DMS 273 (cell line): ENCODE results near the gene COIL.
"Not testable (repeated sequence)": the region's sequence is repeated elsewhere in the genome, so short reads cannot be mapped to it uniquely, and the experiment has no call there.

Experiments
- DNase-seq: peaks from one replicate; lab custom pipeline; 2025; ENCODE audit not compliant: unreplicated experiment; lab: John Stamatoyannopoulos, UW

Gene COIL, protein sequence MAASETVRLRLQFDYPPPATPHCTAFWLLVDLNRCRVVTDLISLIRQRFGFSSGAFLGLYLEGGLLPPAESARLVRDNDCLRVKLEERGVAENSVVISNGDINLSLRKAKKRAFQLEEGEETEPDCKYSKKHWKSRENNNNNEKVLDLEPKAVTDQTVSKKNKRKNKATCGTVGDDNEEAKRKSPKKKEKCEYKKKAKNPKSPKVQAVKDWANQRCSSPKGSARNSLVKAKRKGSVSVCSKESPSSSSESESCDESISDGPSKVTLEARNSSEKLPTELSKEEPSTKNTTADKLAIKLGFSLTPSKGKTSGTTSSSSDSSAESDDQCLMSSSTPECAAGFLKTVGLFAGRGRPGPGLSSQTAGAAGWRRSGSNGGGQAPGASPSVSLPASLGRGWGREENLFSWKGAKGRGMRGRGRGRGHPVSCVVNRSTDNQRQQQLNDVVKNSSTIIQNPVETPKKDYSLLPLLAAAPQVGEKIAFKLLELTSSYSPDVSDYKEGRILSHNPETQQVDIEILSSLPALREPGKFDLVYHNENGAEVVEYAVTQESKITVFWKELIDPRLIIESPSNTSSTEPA

DNA sequence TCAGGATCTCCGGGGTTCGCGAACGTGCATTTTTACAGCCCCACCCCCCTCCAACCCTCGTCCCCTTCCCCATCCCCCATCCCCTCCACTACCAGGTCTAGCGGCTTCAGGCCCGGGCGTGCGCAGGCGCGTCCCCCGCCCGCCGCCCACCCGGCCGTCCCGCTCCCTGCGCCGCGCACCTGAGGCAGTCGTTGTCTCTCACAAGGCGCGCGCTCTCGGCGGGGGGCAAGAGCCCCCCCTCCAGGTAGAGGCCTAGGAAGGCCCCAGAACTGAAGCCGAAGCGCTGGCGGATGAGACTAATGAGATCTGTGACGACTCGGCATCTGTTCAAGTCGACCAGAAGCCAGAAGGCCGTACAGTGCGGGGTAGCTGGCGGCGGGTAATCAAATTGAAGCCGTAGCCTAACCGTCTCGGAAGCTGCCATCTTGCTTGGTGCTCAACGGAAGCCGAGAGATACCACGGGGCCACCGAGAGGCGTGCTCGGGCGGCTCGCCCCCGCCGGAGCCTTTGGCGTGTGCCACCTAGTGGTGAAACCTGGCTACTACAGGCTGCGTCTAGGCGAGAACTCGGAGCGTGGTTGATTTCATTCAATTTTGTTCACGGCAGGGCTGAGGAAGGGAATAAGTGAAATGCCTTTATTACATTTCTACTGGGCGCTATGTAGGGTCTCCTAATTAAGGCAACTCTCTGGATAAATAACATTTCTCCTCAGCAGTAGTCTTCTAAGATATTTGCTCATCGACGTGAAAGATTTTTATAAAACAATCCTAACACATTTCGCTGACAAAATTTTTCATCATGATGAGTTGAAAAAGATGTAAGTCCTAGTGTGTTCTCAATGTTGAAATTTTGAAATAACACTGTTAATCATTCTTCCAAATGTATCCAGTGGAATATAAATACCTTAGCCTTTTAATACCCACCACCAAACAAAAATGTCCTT is at the start of gene COIL:
COIL (minus strand) TSS at position 455 of the 943 bp plus-strand sequence; CDS start at position 424, 31 bp downstream.
- peak; percentile 98 for DNase-seq

DNA sequence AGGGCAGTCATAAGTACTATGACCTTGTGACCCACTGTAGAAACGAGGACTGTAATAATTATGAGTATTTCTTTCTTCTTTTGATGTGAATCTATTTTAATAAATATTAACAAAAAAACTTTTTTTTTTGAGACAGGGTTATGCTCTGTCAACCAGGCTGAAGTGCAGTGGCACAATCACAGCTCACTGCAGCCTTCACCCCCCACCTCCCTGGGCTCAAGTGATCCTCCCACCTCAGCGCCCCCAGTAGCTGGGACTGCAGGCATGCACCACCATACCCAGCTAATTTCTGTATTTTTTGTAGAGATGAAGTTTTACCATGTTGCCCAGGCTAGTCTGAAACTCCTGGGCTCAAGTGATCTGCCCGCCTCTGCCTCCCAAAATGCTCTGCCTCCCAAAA is 49.6 kb upstream of the COIL start:
- DNase-seq = no peak

DNA sequence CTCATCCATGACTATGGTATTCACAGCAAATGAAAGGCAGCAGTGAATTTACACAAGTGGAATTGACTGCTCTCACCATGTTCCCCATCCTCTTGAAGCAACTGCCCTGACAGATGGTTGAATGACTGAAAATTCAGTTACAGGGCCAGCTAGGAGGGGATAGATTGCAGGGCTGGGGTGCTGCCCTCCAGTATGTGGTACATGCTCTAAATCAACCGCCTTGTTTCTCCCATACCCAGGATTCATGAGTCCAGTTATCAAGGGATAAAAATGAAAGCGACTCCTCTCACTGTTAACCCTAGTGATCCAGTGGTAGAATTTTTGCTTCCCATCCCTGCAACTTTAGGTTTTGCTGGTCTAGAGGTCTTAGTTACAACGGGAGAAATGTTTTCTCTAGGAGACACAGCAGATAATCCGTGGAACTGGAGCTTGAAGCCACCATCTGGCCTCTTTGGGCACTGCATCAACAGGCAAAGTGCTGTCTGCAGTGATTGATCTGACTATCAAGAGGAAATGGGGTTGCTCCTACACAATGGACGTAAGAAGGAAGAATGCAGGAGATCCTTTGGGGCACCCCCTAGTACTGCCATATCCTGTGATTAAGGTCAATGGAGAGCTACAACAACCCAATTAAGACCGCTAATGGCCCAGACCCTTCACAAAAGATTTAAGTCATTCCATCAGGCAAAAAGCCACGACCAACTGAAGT is 49.0 kb upstream of the COIL start:
- peak; percentile 79 for DNase-seq

DNA sequence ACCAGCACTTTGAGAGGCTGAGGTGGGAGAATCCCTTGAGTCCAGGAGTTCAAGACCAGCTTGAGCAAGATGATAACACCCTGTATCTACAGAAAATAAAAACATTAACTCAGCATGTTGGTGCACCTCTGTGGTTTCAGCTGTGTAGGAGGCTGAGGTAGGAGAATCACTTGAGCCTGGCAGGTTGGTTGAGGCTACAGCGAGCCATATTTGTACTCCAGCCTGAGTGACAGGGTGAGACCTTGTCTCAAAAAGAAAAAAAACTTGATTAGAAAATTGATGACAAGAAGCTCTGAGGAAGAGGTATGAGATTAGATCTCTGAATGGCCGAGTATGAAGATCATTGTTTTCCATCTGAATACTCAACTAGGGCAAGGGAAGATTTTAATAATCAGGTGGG is 48.1 kb upstream of the COIL start:
- no peak for DNase-seq

DNA sequence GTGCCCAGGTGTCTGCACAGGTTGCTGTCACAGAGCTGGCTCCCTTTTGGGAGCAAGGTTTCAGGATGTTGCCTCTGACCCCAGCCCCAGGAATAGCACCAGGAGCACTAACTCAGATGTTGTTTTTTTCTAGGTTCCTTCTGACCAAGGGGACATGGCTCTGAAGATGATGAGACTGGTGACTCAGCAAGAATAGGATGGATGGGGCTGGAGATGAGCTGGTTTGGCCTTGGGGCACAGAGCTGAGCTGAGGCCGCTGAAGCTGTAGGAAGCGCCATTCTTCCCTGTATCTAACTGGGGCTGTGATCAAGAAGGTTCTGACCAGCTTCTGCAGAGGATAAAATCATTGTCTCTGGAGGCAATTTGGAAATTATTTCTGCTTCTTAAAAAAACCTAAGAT is 45.2 kb upstream of the COIL start:
- DNase-seq = no peak

DNA sequence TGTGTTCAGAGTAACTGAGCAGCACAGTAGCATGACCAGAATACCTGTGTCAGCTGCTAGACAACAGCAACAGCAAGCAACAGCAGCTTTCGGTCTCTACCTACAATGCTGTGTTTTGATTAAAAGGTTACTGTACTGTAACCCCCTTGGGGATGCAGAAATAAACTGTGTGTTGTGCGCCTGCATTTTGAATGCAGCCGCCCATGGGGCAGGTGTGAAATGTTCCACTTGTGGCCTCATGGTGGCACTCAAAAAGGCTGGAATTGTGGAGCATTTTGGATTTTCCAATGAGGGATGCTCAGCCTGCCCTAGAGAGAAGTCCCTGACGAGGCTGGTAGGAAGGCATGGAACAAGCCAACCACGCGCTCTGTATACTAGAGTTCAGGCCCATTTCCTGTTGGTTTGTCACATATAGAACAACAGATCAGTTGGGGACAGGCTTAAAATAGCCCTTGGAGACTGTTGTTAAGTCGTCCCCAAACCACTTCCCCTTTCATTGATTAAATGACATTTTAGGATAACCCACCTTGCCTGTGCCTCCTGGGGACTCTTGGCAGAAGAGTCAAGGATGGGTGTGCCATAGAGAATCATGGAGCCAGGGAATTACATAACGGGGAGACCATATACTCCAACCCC is 44.2 kb upstream of the COIL start:
- DNase-seq = peak; percentile 31

DNA sequence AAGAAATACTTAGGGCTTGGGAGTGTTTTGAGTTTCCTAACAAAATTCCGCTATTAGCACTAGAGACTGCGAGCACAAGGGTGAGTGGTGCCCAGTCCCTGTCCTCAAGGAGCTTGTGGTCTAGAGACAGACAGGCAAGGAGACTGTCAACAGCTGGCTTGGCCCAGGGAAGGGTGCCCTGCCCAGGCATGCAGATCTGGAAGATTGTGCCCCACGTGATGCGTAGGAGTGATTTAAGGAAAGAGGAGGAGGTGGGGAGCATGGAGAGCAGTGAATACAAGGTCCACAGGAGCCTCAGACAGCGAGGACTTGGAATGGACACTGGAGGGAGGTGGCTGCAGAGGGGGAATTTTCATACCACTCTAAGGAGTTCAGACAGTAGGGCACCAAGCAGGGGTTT is 42.1 kb upstream of the COIL start:
- DNase-seq = peak; percentile 27

DNA sequence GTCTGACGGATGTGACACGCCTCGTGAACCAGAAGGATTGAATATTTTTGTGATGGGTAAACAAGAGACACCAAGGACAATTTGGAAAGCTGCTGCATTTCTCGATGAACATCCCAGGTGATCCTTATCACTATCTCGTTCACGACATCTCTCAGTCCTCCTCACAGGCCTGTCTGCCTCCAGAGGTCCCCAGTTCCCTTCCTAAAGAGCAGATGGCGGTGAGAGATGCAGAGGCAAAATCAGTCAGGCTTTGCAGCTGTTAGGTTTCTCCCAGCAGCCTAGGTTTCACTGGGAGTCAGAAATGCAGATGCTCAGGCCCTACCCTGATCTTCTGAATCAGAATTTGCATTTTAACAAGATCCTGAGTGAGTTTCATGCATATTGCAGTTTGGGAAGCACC is 40.7 kb upstream of the COIL start:
- peak; percentile 20 for DNase-seq

DNA sequence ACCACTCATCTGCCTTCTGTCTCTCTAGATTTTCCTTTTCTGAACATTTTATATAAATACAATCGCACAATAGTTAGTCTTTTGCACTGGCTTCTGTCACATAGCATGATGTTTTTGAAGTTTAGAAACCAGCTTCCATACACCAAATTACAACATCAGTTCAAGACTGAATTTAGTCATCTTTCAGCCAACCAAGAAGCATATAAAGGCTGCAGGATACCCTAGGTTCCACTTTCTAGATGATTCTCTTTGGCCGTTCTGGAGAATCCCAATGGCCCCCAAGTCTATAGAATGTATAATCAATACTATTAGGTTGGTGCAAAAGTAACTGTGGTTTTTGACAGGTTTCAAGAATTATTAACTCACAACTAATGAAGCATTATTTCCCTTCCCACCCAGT is 36.5 kb upstream of the COIL start:
- no peak for DNase-seq

DNA sequence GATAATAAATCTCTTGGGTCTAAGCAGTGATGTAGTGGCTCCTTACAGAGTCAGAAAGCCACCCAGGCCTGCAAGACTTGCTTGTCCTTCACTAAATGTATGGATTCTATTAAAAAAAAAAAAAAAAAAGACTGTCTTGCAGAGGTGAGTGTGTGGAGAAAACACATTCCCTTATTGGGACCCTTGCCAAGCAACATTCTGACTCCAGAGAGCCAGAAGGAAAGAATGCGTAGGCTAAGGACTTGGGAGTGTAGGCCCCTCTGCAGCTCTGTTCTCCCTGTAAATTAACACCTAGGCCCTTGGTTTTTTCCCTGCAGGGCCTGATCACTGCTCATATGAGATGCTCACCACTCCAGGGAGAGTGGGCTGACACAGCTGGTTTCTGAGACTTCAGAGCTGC is 34.9 kb upstream of the COIL start:
- no peak for DNase-seq

DNA sequence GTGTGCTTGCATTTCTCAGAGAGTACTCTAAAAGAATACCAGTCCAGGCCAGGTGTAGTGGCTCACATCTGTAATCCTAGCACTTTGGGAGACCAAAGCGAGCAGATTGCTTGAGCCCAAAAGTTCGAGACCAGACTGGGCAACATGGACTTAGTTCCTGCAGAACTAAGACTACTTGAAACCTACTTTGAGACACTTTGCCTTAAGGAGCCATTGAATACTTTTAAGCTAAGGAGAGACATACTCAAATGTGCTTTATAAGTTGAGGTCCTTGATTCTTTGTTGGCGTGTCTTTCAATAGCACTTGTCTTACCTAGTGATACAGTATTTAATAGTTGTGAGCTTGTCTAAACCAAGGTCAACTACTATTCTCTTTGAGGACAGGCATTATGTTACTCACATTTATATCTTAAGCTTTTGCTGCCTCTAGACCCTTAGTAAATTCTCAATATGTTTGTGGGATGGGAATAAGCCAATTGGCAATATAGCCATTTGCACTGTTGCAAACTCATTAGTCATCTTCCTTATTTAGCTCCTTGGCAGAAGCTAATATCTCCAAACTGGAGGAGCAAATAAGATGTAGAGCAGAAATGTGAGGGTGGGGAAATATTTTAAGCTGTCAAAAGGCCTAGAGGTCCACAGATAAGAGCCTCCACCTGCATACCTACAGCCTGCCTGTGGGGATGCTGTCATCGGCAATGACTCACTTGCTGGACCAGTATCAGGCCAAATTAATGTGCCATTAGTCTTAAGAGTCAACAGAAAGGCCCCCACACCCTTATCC is 33.4 kb upstream of the COIL start:
- no peak for DNase-seq

DNA sequence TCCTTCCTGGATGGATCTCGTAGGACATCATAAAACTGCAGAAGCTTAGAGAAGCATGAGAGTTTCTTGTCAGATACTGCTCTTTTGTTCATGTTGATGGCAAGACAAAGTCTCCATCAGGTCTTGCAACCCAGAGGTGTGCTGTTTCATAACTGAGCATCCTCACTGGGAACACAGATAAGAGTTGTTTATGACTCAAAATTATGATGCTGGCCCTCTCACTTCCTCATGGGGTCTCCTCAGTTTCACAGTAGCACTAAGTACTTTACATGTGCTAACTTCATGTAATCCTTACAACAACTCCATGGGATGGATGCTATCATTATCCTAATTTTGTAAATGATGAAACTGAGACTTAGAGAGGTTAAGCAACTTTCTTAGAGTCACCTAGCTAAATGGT is 31.5 kb upstream of the COIL start:
- DNase-seq = no peak

DNA sequence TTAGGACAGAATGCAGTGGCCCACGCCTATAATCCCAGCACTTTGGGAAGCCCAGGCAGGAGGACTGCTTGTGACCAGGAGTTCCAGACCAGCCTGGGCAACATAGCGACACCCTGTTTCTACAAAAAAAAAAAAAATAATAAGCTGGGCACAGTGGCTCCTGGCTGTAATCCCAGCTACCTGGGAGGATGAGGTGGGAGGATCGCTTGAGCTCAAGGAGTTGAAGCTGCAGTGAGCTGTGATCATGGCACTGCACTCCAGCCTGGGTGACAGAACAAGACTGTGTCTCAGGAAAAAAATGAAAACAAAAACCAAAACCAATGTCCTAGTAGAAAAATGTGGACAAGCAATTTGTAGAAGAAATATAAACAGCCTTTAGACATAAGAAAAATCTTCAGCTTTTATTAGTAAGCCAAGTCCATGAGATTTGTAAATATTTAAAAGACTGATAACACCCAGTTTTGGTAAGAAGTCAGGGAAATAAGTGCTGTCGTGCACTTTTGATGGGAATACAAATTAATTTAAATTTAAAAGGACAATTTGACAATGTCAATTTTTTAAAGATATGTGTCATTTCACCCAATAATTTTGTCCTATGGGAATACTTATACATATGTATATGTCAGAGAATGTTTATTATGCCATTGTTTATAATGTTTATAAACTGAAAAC is 28.2 kb upstream of the COIL start:
- no peak for DNase-seq

DNA sequence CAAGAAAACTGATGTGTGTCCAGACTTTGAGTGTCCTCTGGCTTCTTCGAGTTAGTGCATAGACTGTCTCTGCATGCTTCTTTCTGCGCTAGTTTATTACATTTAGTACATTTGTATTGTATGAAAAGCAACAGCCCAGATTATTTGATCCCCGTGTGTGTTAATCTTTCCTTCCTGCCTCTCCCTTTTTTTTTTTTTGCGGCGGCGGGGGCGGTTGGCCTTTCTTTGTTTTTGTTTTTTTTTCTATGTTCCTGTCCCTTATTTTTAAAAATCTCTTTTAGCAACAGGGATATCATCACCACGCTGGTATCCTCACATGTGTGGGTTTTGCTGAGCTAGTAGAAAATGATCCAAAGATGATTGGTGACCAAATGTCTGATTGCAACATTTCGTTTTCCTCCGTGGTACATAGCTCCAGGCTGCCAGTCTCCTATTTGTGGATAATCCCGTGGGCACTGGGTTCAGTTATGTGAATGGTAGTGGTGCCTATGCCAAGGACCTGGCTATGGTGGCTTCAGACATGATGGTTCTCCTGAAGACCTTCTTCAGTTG is 26.5 kb upstream of the COIL start:
- no peak for DNase-seq

DNA sequence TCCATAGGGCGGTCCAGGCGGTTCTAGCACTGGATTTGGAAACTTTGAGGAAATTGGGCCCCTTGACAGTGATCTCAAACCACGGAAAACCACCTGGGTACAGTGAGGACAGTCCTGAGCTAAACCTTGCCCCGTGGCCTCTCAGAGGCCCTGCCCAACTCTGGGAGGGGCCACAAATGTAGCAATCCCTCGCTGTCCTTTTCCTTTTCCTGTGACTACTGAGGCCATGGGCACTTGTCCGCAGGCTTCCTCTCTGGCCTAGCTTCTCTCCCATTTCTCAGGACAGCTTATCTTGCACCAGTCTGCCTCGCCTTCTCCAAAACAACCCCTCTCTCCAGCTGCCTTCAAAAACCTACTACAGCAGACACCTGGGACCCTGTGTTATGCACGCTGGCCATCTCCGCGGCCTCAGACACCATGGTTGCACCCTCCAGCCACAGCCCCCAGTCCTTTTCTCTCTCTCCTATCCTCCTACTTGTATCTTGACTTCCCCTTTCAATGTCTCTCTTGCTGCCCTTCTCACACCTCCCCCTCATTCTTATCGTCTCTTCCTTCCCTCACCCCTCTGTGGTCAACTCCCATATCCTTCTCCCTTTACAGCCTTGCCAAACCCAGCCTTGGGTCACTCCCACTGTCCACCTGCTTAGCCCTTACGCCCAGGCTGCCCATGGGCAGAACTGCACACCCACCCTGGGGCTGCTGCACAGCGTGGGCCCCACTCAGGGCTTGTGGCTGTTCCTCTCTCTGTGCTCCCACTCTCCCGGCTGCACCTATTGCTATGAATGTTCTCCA is 24.7 kb upstream of the COIL start:
- no peak for DNase-seq

DNA sequence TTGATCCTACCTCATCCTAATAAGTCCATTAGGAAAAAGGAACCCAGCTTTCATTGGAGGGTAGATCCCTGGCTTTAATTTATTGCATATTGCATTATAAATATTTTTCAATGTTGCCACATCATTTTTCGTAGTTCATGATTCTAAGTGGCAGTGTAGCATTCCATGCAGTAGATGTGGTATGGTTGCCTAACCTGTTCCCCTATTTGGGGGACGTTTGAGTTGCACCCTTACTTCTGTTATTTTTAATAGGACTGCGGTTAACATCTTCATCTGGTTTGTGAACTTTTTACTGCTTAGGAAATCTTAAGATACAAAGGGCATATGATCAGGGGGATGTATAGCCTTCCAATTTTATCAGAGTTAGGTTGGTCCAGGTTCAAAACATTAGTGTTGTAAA is 22.5 kb upstream of the COIL start:
- no peak for DNase-seq

DNA sequence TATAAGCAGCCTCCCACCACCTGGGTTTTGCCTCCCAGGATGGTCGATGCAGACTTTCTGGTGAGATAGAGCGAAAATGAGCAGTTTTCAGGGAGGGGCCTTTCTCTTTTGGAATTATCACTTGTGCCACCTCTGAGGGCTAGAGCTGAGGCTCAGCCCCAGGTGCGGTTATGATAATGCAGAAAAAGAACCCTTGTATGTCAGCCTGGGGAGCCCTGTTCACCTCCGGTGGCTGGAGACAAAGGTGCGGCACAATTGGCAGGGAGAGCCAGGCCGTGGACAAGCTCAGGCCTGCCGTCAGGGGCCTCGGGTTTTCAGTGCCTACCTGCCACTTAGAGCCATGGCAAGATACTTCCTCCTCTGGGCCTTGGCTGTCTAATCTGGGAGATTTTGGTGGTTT is 21.5 kb upstream of the COIL start:
- DNase-seq = no peak

DNA sequence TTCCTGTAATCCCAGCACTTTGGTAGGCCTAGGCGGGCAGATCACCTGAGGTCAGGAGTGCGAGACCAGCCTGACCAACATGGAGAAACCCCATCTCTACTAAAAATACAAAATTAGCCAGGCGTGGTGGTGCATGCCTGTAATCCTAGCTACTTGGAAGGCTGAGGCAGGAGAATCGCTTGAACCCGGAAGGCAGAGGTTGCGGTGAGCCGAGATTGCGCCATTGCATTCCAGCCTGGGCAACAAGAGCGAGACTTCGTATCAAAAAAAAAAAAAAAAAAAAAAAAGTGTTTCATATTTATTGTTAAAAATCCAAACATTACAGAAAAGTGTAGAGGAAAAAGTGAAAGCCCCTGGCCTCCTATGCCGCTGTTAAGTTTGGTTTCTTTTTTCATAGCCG is 19.7 kb upstream of the COIL start:
- not testable (repeated sequence) for DNase-seq
